ENCODE measurements around the gene MCTP1.

DNA sequence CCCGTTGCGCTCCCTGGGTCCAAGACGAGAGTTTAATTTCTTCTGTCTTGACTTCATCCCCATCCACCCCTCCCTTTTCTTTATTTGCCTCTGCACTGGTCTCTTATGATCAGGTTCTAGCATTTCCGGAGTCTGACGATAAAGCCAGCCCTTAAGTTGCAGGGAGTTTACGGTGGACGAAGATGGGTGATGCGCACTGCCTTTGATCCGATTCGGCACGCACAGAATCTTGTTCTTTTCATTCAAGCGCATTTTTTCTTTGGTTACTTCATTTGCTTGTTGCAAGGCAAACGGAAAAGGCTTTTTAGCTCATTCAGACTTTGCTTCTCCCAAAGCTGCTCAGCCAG lies 488 bp upstream of the MCTP1 start:
- TF ChIP-seq, protein P1, sequence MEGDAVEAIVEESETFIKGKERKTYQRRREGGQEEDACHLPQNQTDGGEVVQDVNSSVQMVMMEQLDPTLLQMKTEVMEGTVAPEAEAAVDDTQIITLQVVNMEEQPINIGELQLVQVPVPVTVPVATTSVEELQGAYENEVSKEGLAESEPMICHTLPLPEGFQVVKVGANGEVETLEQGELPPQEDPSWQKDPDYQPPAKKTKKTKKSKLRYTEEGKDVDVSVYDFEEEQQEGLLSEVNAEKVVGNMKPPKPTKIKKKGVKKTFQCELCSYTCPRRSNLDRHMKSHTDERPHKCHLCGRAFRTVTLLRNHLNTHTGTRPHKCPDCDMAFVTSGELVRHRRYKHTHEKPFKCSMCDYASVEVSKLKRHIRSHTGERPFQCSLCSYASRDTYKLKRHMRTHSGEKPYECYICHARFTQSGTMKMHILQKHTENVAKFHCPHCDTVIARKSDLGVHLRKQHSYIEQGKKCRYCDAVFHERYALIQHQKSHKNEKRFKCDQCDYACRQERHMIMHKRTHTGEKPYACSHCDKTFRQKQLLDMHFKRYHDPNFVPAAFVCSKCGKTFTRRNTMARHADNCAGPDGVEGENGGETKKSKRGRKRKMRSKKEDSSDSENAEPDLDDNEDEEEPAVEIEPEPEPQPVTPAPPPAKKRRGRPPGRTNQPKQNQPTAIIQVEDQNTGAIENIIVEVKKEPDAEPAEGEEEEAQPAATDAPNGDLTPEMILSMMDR (IDR thresholded peaks at IDR 0.05) = no peak
- TF ChIP-seq POLR2AphosphoS5 (IDR thresholded peaks at IDR 0.05) = no peak
